Caco-2 (cell line): Measurements from ENCODE around the gene DTWD2. TPM values are rescaled to one million over a fixed set of nuclear protein-coding genes. Genes with fewer than 3 reads are reported as not detected.

Experiments used
- BruUV-seq: library from RNA; stranded (reverse); fragments of 400-500 nt; replicated peaks from 2 replicates; lab custom pipeline; 2021; lab: Mats Ljungman, UMichigan
- CTCF ChIA-PET: fragments of 300-600 bp; sonication (Branson Sonifier 250); formaldehyde crosslinking; loops from one replicate; lab custom pipeline; 2022; ENCODE audit warnings: antibody characterized with exemption; lab: Charles Lee
- POLR2A ChIA-PET: fragments of 300-600 bp; sonication (Branson Sonifier 250); formaldehyde crosslinking; loops from one replicate; lab custom pipeline; 2022; ENCODE audit warnings: antibody characterized with exemption; lab: Charles Lee
- DNase-seq, 2 experiments: peaks; one replicate each; pipeline versions ENCODE4 v3.0.0 to v3.0.0-alpha.2; 2020 to 2022
- H3K27me3 ChIP-seq: replicated peaks from 2 replicates; pipeline ENCODE4 v1.6.0; 2011; ENCODE audit warnings: low read length; ENCODE audit not compliant: control insufficient read depth, insufficient read depth
- H3K36me3 ChIP-seq: 2 replicates; pipeline ENCODE4 v1.5.1; 2011; ENCODE audit warnings: low read length; ENCODE audit not compliant: control insufficient read depth, insufficient read depth
- H3K4me1 ChIP-seq: fragments of 250-450 bp; sonication (Bioruptor Pico); 2 replicates; pipeline ENCODE4 v1.5.1; 2020; ENCODE audit warnings: mild to moderate bottlenecking
- H3K4me3 ChIP-seq: 2 replicates; pipeline ENCODE4 v1.5.1; 2011; ENCODE audit warnings: low read depth, mild to moderate bottlenecking, control low read depth, low read length
- H3K9me3 ChIP-seq: fragments of 250-450 bp; sonication (Bioruptor Pico); 2 replicates; pipeline ENCODE4 v1.5.1; 2020; ENCODE audit warnings: mild to moderate bottlenecking, moderate library complexity
- H3K27ac Mint-ChIP-seq: one replicate; pipeline ENCODE4 v1.8.0; 2022; ENCODE audit warnings: mixed read lengths; ENCODE audit not compliant: unreplicated experiment
- H3K27me3 Mint-ChIP-seq: one replicate; pipeline ENCODE4 v1.8.0; 2022; ENCODE audit warnings: mixed read lengths; ENCODE audit not compliant: insufficient read depth, unreplicated experiment
- H3K36me3 Mint-ChIP-seq: one replicate; pipeline ENCODE4 v1.8.0; 2022; ENCODE audit warnings: mild to moderate bottlenecking, mixed read lengths; ENCODE audit not compliant: insufficient read depth, unreplicated experiment
- H3K4me1 Mint-ChIP-seq: one replicate; pipeline ENCODE4 v1.8.0; 2022; ENCODE audit warnings: low read depth, mixed read lengths; ENCODE audit not compliant: unreplicated experiment
- H3K4me3 Mint-ChIP-seq: one replicate; pipeline ENCODE4 v1.8.0; 2022; ENCODE audit warnings: mild to moderate bottlenecking, moderate library complexity, mixed read lengths; ENCODE audit not compliant: unreplicated experiment
- H3K9me3 Mint-ChIP-seq: one replicate; pipeline ENCODE4 v1.8.0; 2022; ENCODE audit warnings: mixed read lengths; ENCODE audit not compliant: unreplicated experiment
- intact Hi-C: fragments of 100-400 bp; cut with micrococcal nuclease; formaldehyde crosslinking; loops from one replicate; pipeline ENCODE4 v1.10.0; 2022; ENCODE audit not compliant: unreplicated experiment
- total RNA-seq: library from RNA; stranded (reverse); gene quantifications from 2 replicates; pipeline ENCODE4 v1.2.3, GENCODE V29; 2022
- TF ChIP-seq, protein P1 (sequence below), 2 experiments: fragments of 200-600 bp in 1 of 2; IDR thresholded peaks; 1 replicate in 1 of 2; 2 replicates in 1 of 2; pipeline versions ENCODE4 v1.5.1 to v1.8.0; 2011 to 2022; ENCODE audit warnings: antibody characterized with exemption in 1 of 2, control low read depth in 1 of 2, inconsistent platforms in 1 of 2, low read depth in 1 of 2, low read length in 1 of 2, mild to moderate bottlenecking in 1 of 2, moderate library complexity in 1 of 2; ENCODE audit not compliant: insufficient read depth in 1 of 2, severe bottlenecking in 1 of 2, unreplicated experiment in 1 of 2

Gene DTWD2
- total RNA-seq, 1 experiment from 2014 or later, result 5.6 TPM

DNA sequence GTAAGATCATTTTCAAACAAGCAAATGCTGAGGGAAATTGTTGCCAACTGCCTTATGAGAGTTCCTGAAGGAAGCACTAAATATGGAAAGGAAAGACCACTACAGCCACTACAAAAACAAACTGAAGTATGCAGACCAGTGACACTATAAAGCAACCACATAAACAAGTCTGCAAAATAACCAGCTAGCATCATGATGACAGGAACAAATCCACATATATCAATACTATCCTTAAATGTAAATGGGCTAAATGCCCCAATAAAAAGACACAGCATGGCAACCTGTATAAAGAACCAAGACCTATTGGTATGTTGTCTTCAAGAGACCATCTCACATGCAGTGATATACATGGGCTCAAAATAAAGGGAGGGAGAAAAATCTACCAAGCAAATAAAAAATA, 113.2 kb downstream of the DTWD2 start:
- peaks cover 9% of the 10 kb centered on the region for H3K9me3 ChIP-seq
- H3K4me1 ChIP-seq, result no peaks in the 10 kb centered on the region
- H3K36me3 Mint-ChIP-seq, result no peaks in the 10 kb centered on the region

DNA sequence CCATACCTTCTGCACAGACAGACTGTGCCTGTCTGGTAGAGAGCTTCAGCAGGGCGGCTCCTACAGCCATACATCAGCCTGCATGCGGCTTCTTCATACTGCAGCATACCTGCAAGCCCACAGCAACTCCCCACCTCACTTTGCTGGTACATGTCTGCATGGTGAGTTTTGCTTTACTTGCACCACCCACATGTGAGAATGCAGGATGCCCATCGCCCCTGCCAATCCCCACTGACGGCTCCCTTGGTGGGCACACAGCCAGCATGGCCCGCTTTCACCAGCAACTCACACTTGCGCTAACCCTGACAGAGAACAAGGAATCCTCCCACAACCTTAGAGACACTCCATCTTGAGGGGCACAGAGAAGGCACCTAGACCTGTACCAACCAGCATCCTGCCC, 114.9 kb downstream of the DTWD2 start:
- intact Hi-C loops, result no loop called here
- Mint-ChIP-seq H3K4me1 (no peaks in the 10 kb centered on the region), H3K4me3 (no peak overlapping the region), H3K9me3 (peaks cover 31% of the 10 kb centered on the region), H3K27ac (no peak overlapping the region), H3K36me3 (no peaks in the 10 kb centered on the region), H3K27me3 (no peaks in the 10 kb centered on the region)
- Histone ChIP-seq H3K27me3 (no peaks in the 10 kb centered on the region), H3K4me3 (no peak overlapping the region), H3K36me3 (no peaks in the 10 kb centered on the region), H3K9me3 (peaks cover 9% of the 10 kb centered on the region), H3K4me1 (no peaks in the 10 kb centered on the region)
- TF ChIP-seq, protein P1, sequence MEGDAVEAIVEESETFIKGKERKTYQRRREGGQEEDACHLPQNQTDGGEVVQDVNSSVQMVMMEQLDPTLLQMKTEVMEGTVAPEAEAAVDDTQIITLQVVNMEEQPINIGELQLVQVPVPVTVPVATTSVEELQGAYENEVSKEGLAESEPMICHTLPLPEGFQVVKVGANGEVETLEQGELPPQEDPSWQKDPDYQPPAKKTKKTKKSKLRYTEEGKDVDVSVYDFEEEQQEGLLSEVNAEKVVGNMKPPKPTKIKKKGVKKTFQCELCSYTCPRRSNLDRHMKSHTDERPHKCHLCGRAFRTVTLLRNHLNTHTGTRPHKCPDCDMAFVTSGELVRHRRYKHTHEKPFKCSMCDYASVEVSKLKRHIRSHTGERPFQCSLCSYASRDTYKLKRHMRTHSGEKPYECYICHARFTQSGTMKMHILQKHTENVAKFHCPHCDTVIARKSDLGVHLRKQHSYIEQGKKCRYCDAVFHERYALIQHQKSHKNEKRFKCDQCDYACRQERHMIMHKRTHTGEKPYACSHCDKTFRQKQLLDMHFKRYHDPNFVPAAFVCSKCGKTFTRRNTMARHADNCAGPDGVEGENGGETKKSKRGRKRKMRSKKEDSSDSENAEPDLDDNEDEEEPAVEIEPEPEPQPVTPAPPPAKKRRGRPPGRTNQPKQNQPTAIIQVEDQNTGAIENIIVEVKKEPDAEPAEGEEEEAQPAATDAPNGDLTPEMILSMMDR (IDR thresholded peaks at IDR 0.05; ENCODE audit: insufficient read depth in 1 of 2, low read depth in 1 of 2, low read length in 1 of 2, severe bottlenecking in 1 of 2, unreplicated experiment in 1 of 2), result no peak
- no TSS peak for BruUV-seq
- POLR2A ChIA-PET, result no interaction called here
- DNase-seq, result no peak
- CTCF ChIA-PET, result no interaction called here

More for the DNA sequence above, 113.2 kb downstream of the DTWD2 start:
- no peaks in the 10 kb centered on the region for H3K27me3 ChIP-seq
- no TSS peak for BruUV-seq
- DNase-seq, result no peak
- TF ChIP-seq, protein P1 (IDR thresholded peaks at IDR 0.05; ENCODE audit: insufficient read depth in 1 of 2, low read depth in 1 of 2, low read length in 1 of 2, severe bottlenecking in 1 of 2, unreplicated experiment in 1 of 2), result no peak
- intact Hi-C loops, result no loop called here
- Mint-ChIP-seq H3K4me3 (no peak overlapping the region), H3K9me3 (peaks cover 31% of the 10 kb centered on the region), H3K27me3 (no peaks in the 10 kb centered on the region), H3K4me1 (no peaks in the 10 kb centered on the region), H3K27ac (no peak overlapping the region)
- no peak overlapping the region for H3K4me3 ChIP-seq
- no peaks in the 10 kb centered on the region for H3K36me3 ChIP-seq
- ChIA-PET CTCF (no interaction called here), POLR2A (no interaction called here)

DNA sequence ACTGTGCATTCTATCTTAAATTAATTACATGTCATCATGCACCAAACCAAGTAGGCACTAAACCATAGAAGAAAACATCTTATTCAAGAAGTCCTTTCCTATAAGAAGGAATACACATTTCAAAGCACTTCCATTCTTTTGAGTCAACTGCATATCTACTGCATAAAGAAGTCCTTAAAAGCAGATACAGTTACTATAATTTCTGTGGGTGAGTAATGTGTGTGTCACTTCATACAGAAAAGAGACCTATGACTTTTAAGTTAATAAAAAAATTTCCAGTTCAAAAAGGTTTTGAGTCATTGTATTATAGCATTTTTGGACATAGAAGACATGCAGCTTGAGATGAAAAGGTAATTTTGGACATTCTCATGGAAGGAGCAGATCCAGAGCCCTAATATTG, 125.0 kb downstream of the DTWD2 start:
- intact Hi-C loops, result no loop called here
- H3K36me3 Mint-ChIP-seq, result no peaks in the 10 kb centered on the region
- H3K27ac Mint-ChIP-seq, result no peak overlapping the region
- no peaks in the 10 kb centered on the region for H3K4me1 ChIP-seq
- no peak overlapping the region for H3K4me3 Mint-ChIP-seq
- H3K36me3 ChIP-seq, result no peaks in the 10 kb centered on the region
- no peaks in the 10 kb centered on the region for H3K4me1 Mint-ChIP-seq
- DNase-seq, result no peak
- no peak overlapping the region for H3K4me3 ChIP-seq
- H3K27me3 ChIP-seq, result no peaks in the 10 kb centered on the region
- CTCF ChIA-PET, result no interaction called here
- peaks cover 4% of the 10 kb centered on the region for H3K27me3 Mint-ChIP-seq
- no TSS peak for BruUV-seq
- H3K9me3 ChIP-seq, result no peaks in the 10 kb centered on the region
- no peaks in the 10 kb centered on the region for H3K9me3 Mint-ChIP-seq
- TF ChIP-seq, protein P1 (IDR thresholded peaks at IDR 0.05; ENCODE audit: insufficient read depth in 1 of 2, low read depth in 1 of 2, low read length in 1 of 2, severe bottlenecking in 1 of 2, unreplicated experiment in 1 of 2), result no peak
- POLR2A ChIA-PET, result no interaction called here
